GM12892 (cell line): ENCODE results near the gene SNX30.

Experiments used
- POLR2A ChIP-seq: IDR thresholded peaks from 2 replicates; pipeline ENCODE4 v1.6.1; 2011; ENCODE audit warnings: low read depth, low read length, control low read depth
- POLR2AphosphoS5 ChIP-seq: IDR thresholded peaks from 2 replicates; pipeline ENCODE4 v1.6.1; 2011; ENCODE audit warnings: low read depth, low read length, control low read depth
- TAF1 ChIP-seq: IDR thresholded peaks from 2 replicates; pipeline ENCODE4 v1.6.1; 2011; ENCODE audit warnings: low read depth, mild to moderate bottlenecking, control low read depth, low read length, borderline replicate concordance

GRCh38 chr9:112809351-112809848 lies 58.8 kb downstream of the SNX30 start:
- no peak for TF ChIP-seq TAF1
- TF ChIP-seq POLR2A: no peak
- no peak for TF ChIP-seq POLR2AphosphoS5
